SK-N-MC (cell line): ENCODE measurements around the gene FRMPD2.

Experiments
- EZH2 ChIP-seq: fragments of 200-600 bp; sonication (generic); IDR thresholded peaks from one replicate; pipeline ENCODE4 v1.6.1; 2017; ENCODE audit warnings: antibody characterized with exemption
- POLR2AphosphoS5 ChIP-seq: IDR thresholded peaks from 2 replicates; pipeline ENCODE4 v1.6.1; 2012; ENCODE audit warnings: mild to moderate bottlenecking, low read depth, low read length, borderline replicate concordance

- no peak for TF ChIP-seq EZH2
- no peak for TF ChIP-seq POLR2AphosphoS5
These were observed 50.2 kb downstream of the FRMPD2 start for GRCh38 chr10:48224296-48224695.
